NCI-H510A treated with DMSO at 0.1 percent for 48 hours (cell line): ENCODE results near the gene SDF4.
A peak's percentile ranks its signal among the peaks of the same experiment; 100 is the strongest.

Source experiments
- DNase-seq: peaks from one replicate; lab custom pipeline; 2025; lab: John Stamatoyannopoulos, UW

Gene SDF4

DNA sequence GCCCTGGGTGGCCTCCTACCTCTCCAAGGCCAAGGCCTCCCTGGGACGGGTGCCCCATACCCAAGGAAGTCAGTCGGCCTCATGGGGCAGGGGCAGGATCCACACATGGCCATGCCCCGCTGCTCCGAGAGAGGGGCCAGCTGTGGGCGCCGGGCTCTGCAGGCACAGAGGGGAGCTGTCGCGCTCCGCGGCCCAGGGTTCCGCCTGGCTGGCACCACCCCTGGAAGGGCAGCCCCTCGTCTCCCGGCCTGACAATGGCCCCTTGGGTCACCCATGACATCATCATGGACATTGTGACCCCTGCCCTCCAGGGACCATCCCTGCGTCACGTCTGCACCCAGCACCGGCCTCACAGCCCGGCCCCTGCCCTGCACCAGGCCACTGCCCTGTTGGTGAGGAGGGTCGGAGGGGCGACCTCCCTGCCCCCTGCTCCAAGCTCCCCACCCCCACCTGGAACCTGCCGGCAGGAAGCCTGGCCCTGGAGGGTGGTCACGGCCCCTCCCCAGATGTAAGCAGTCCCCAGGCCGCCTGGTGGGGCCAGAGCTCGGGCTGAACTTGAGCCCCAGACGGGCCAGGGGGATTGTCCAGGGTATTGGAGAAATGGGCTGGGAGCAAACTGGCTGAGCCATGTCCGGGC is 52.3 kb downstream of the SDF4 start:
- DNase-seq = no peak

DNA sequence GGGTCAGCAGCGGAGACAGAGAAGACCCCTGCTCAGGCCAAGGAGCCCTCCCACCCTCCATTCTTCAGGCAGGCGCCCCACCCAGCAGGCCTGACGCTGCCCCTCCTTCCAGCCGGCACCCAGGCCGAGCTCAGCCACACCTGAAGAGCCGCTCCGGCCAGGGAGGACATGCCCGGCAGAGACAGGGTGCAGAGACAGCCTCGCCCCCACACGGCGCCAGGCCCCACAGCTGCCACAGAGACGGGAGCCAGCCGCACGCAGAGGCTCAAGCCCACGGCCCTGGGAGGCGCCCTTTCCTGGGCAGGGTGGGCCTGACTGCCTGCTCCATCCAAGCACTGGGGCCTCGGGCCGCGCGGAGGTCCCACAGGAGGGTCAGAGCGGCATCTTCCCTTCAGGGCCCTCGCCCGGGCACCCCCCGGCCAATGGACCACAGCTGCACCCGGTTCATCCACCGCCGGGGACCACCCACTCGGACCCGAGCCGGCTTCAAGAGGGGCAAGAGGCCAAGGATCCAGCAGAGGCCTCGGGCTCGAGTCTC is 52.9 kb downstream of the SDF4 start:
- no peak for DNase-seq

DNA sequence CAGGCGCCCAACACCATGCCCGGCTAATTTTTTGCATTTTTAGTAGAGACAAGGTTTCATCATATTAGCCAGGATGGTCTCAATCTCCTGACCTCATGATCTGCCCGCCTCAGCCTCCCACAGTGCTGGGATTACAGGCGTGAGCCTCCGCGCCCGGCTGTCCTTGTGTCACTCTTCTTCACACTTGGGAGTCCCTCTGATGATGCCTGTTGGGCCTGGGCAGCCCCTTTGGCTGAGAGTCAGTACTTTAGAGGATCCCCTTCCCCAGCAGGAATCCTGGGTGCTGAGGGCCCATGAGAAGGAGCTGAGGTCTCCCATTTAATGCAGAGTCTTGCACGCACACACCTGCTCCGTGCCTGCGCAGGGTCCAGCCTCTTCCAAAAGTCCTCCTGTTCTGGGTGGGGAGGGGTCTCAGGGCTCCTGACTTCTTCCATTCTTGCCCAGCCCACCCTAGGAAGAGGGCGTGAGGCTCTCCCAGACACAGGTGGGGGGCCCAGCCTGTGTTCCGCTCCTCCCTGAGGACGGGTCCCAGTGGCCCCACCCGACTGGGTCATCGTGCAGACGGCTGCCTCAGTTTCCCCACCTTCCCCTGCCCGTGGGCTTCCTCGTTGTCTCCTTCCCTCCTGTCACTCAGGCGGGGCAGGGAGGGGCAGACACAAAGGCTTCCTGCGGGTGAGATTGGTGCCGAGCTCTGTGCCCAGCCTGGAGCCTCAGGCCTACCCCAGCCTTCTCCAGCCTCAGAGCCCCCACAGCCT is 54.2 kb downstream of the SDF4 start:
- DNase-seq = no peak

DNA sequence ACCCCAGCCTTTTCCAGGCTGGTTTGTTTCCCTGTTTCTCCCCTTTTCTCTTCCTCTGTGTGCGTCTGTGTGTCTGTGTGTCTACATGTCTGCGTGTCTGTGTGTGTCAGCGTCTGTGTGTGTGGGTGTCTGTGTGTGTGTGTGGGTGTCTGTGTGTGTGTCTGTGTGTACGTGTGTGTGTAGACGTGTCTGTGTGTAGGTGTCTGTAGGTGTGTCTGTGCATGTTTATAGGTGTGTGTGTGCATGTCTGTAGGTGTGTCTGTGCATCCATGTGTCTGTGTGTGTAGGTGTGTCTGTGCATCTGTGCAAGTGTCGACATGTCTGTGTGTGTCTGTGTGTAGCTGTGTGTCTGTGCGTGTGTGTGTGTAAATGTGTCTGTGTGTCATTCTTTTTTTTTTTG is 54.9 kb downstream of the SDF4 start:
- no peak for DNase-seq

DNA sequence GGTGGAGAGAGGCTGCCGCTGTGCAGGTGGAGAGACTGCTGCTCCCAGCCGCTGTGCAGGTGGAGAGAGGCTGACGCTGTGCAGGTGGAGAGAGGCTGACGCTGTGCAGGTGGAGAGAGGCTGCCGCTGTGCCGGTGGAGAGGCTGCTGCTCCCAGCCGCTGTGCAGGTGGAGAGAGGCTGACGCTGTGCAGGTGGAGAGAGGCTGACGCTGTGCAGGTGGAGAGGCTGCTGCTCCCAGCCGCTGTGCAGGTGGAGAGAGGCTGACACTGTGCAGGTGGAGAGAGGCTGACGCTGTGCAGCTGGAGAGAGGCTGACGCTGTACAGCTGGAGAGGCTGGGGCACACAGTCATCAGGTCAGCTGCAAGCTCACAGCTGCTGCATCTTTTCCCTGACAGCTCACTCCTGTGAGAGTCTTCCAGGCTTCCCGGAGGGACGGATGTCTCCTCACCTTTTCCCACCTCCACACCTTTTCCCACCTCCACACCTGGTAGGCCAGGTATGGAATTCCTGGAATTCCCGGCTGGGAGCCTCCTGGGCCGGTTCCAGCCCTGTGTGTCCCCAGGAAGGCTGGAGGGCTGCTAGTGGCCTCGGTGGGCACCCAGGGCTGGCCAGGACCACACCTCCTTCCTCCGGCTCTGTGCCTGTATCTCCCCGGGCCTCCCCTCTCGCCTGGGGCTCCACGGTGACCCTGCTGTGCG is 55.6 kb downstream of the SDF4 start:
- DNase-seq = peak; percentile 81

DNA sequence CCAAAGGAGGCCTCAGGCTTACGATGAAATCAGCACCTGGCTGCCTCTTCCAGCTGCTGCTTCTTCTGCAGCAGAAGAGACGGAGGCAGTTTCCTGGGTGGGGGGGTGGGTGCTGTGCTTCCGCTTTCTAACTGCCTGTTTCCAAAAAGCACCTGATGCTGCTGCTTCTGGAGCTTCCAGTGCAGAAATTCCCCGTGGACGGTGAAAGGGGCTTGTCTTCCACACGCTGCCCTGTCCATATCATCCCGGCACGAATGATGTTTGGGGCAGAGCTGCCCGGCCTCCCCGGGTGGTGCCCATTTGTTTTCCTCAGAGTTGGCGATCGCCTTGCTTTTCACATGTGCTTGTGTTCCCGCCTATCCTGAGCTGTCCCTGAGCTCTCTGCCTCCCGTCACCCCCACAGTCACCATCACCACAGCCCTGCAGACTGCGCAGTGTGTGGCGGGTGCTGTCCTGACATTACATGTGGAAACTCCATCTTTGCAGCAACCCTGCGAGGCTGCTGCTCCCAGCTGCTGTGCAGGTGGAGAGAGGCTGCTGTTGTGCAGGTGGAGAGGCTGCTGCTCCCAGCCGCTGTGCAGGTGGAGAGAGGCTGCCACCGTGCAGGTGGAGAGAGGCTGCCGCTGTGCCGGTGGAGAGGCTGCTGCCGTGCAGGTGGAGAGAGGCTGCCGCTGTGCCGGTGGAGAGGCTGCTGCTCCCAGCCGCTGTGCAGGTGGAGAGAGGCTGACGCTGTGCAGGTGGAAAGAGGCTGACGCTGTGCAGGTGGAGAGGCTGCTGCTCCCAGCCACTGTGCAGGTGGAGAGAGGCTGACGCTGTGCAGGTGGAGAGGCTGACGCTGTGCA is 56.4 kb downstream of the SDF4 start:
- DNase-seq = peak; percentile 53

DNA sequence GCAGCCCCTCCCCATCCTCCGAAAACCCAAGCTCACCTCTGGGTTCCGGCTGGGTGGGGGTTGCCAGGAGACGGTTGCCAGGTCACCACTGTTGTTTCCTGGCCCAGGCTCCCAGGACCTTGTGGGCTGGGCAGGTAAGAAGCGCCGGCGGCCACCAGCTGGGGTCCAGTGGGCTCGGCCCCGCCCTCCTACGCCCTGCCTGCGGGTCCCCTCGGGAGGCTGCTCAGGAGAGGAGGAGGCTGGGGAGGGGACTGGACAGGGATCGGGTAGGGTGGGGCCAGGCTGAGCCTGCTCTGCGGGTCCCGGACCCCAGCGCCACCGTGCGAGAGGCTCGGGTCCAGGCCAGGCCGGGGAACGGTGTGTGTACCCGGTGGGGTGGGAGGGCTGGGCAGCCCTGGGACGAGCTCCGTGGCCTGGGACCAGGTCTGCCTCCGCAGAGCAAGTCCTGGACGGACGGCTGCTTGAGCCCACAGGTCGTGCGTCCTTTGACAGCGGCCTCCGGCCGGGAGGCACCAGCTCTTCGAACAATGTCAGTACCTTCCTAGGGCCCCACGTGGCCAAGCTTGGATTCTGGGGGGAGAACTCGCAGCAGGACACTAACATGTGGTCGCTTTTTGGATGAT is 57.9 kb downstream of the SDF4 start, which contains the start of gene TTLL10:
TTLL10 (plus strand) TSS at position 88 of the 623 bp plus-strand sequence. CDS start 5,336 bp downstream, outside the sequence.
- DNase-seq = no peak

DNA sequence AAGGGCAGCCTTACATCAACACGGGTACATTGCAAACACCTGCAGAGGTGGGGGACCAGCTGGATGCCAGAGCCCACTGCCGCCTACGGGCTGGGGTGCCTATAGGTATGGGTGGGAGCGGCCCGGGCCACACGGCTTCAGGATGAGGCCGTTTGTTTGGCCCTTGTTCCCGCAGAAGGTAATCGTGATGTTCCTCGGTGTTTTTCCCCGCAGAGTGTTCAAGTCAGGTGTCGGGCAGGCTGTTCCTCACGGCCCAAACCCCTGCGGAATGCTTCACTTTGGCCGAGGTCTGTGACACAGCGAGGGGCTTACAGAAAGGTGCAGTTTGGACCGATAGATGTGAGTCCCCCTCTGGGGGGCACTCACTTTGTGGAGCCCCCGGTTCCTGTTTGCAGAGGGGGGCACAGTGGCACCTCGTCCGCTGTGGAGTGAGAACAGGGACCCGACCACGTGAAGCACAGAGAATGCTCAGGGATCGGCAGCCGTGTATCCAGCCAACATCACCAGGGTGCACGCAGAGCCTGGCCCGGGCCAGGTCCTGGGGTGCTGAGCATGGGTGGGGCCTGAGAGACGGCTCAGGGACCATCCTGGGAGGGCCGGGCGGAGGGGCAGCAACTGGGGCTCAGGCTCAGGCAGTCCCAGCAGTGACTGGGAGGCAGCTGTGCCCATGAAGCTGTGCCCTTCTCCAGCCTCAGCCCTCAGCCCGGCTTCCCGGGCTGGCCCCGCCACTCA is 58.6 kb downstream of the SDF4 start:
- DNase-seq = no peak

DNA sequence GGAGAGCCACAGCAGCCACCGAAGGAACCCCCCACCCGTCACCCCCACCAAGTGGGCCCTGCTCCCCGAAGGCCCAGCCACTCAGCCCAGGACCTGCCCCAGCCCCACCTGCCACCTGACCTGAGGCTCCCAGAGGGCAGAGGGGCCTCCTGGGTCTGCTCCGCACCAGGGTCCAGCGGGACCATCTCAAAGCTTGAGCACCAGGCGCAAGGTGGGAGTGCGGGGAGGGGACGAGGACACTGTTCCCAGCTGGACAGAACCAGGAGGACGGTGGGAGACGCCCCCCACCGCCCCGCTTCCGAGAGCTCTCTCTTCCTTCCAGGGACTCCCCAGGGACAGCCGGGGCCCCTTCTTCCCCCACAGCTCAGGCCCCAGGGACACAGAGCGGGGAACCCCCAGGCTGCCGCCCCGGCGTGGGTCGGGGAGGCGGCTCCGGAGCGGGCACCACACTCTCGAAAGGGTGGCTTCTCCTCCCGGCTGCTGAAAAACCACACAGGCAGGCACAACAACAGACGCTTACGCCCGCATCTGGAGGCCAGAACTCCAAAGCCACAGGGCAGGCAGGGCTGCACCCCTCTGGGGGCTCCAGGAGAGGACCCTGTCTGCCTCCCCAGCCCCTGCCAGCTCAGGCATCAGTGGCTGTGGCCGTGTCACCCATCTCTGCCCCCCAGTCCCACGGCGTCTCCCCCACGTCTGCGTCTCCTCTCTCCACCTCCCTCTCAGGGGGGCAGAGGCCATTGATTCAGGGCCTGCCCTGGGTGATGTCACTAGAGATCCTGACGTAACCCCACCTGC is 60.1 kb downstream of the SDF4 start:
- DNase-seq = no peak

DNA sequence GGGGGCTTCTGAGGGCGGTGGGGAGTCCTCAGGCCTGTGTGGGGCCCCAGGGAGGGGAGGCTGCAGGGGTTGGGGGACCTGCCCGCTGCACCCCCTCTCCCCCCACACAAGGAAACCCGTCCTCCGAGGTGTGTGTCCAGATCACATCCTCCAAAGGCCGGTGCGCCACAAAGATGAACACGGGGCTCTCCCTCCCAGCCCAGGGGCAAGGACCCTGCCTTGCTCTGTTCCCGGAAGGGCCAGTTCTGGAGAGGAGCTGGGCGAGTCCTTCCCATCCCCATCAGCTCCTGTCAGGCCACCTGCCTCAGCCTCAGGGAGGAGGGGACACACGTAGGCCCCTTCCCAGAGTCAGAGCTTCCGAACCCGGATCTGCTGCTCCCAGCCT is 60.6 kb downstream of the SDF4 start:
- DNase-seq = no peak

DNA sequence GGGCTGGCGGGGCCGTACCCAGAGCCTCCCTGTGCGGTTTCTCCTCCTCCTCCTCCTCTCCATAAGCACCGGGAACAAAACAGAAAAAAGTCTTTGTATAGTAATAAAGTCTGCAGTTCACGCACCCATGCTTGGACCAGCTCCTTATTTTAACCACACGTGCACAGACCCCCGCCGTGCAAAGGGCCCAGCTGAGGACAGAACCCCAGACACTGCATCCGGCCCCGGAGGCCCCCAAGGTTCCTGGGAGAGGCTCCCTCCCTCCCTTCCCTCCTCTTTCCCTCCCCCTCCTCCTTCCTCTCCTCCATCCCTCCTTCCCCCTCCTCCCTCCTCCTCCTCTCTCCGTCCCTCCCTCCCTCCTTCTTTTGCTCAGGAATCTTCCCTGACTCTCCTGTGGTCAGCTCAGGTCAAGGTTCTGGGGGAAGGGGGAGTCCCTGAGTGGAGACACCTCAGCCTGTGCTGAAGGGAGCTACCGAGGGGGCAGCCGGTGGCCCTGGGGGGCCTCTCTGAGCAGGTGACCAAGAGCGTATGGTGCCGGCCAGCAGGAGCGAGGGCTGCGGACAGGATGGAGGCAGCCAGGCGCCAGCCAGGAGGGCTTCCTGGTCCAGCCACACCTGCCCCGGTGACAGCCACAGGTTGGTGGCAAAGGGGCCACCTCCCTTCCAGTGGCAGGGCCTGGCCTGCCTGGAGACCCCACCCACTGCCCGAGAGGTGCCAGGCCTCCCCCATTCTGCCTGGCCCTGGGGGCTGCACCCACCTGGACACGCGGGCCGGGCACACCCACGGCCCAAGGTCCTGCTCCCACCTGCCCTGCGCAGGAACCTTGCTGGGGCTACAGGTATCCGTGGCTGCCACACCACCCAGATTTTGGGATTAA is 61.3 kb downstream of the SDF4 start:
- DNase-seq = no peak

DNA sequence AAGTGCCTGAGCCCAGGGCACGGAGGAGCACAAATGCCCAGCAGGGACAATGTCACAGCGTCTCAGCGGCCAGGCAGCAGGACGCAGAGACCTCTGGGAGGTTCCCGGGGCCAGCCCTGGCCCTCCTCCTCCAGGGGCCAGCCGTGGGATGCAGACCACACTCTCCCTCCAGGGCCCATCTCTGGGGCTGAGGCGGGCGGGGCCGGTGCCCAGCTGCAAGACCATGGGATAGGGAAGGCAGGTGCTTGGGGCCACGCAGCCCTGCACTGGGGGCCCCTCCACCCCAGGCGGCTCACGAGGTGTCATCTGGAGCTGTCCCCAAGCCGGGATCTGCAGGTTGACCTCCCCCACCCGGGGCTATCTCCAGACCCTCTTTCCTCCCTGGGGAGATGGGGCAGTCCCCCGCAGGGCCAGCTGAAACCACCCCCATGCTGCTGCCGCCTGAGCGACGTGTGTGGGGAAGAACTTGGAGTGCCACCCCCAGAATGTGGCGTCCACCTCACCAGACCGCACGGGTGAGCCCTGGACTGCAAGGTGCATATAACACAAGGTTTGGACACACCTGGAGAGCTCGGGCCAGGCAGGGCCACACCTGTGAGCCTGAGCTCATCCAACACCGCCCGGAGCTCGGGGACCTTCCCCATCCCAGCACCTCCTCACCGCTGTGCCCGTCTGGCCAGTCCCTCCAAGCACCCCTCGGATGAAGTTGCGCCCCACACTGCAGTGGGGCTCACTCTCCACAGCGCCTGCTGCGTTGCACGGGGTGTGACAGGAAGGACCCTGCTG is 62.2 kb downstream of the SDF4 start:
- DNase-seq = no peak

DNA sequence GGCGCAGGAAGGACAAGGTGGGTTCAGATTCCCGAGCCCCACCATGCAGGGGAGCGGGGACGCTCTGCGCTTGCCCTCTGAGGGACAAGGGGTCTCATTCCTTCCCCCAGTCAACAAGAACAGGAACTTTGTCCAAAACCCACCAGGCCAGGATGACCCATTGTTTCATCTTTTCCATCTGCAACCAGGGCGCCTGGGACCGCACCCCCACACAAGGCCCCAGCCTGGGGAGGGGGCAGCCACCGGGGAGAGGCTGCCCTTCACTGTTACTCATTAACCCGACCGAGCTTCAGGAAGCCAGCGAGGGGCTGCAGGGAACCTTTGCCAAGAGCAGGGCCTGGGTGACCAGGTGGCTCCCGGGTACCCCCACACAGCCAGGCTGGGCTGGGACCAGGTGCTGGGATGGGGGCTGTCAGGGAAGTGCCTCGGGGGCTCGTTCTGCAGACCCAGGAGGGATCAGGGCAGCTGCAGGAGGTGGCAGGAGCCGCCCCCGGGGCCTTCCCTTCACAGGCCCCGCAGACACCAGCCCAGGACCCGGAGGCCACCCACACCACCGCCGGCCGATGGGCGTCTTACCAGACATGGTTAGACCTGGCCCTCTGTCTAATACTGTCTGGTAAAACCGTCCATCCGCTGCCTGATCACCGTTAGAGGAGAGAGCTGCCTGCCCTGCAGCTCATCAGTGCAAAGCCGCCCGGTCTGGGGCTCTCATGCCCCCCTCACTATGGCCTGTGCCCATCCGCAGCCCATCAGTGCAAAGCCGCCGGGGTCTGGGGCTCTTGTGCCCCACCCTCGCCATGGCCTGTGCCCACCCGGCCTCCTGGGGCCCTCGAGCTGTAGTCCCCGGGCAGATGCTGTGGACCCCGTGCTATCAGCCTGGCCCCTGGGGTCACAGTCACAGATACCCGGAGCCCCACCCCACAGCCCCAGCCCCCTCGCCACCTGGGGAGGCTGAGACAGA is 63.1 kb downstream of the SDF4 start:
- no peak for DNase-seq

DNA sequence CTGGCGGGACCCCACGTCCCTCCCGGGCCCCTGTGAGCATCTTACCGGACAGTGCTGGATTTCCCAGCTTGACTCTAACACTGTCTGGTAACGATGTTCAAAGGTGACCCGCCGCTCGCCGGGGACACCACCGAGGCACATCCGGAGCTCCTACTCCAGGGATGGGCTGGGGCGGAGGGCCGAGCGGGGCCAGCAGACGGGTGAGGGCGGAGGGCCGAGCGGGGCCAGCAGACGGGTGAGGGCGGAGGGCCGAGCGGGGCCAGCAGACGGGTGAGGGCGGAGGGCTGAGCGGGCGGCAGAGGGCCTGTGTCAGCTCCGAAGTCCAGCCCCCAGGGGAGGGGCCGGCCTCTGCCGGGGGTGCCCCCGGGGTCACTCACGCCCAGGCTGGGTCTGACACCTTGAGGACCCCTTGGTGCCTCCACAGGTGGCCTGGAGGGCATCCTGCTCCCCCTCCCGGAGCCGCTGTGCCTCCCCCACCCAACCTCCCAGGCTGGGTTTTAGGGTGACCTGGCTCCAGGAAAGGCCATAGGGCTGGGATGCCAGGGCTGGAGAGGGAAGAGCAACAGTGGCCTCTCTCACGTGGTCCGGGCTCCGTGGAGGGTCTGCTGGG is 63.9 kb downstream of the SDF4 start:
- DNase-seq = no peak

DNA sequence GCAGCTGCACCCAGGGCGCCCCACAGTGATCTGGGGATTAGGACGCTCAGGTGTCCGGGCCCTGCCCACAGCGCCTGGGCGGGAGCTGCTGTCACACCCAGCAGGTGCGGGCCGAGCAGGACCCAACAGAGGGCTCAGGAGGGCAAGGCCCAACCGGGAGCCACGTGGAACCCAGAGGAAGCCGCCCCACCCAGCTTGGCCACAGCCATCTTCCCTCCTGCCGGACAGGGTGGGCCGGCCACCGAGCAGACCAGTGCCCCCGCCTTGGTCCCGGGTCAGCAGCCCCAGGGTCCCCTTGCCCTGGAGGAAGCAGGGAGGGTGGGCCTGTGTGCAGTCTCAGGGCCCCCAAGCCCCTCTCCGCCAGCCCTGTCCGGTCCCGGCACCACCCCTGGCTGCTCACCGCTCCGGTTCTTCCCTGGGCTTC is 64.4 kb downstream of the SDF4 start:
- no peak for DNase-seq
